Astrocyte (in vitro differentiated cells and primary cell): Measurements from ENCODE around the gene RENBP. TPM values are rescaled to one million over a fixed set of nuclear protein-coding genes. Genes with fewer than 3 reads are reported as not detected.

ENCODE experiments used
- DNase-seq: peaks from one replicate; pipeline ENCODE4 v3.0.0-alpha.2; 2010; ENCODE audit warnings: low read depth
- FAIRE-seq: peaks from 2 replicates; lab custom pipeline; 2011; peaks lifted over from hg19 to GRCh38; lab: Jason Lieb, UNC
- H2AFZ ChIP-seq: 2 replicates; pipeline ENCODE4 v1.6.0; 2012; ENCODE audit warnings: low read depth, low read length, inconsistent platforms
- H3K27ac ChIP-seq: 2 replicates; pipeline ENCODE4 v1.5.1; 2011; ENCODE audit warnings: low read depth, low read length, inconsistent platforms
- H3K27me3 ChIP-seq: 2 replicates; pipeline ENCODE4 v1.6.0; 2011; ENCODE audit warnings: low read length, inconsistent platforms; ENCODE audit not compliant: insufficient read depth
- H3K36me3 ChIP-seq: 2 replicates; pipeline ENCODE4 v1.5.1; 2011; ENCODE audit warnings: low read length, inconsistent platforms; ENCODE audit not compliant: insufficient read depth
- H3K4me1 ChIP-seq: 2 replicates; pipeline ENCODE4 v1.5.1; 2011; ENCODE audit warnings: low read length, inconsistent platforms; ENCODE audit not compliant: insufficient read depth
- H3K4me2 ChIP-seq: 2 replicates; pipeline ENCODE4 v1.6.0; 2012; ENCODE audit warnings: low read length, inconsistent platforms
- H3K4me3 ChIP-seq: 2 replicates; pipeline ENCODE4 v1.5.1; 2011; ENCODE audit warnings: low read depth, mild to moderate bottlenecking, low read length, inconsistent platforms; ENCODE audit not compliant: insufficient read depth
- H3K79me2 ChIP-seq: 2 replicates; pipeline ENCODE4 v1.6.0; 2012; ENCODE audit warnings: mild to moderate bottlenecking, low read length, inconsistent platforms; ENCODE audit not compliant: insufficient read depth
- H3K9ac ChIP-seq: 2 replicates; pipeline ENCODE4 v1.6.0; 2012; ENCODE audit warnings: mild to moderate bottlenecking, low read length, inconsistent platforms
- H3K9me3 ChIP-seq: 2 replicates; pipeline ENCODE4 v1.5.1; 2012; ENCODE audit warnings: low read depth, mild to moderate bottlenecking, low read length, inconsistent platforms; ENCODE audit not compliant: insufficient read depth
- H4K20me1 ChIP-seq: 2 replicates; pipeline ENCODE4 v1.6.0; 2012; ENCODE audit warnings: low read length, inconsistent platforms; ENCODE audit not compliant: insufficient read depth
- H3K27ac Mint-ChIP-seq: one replicate; pipeline ENCODE4 v1.8.0; 2021; ENCODE audit warnings: mild to moderate bottlenecking, mixed read lengths; ENCODE audit not compliant: unreplicated experiment
- H3K27me3 Mint-ChIP-seq: one replicate; pipeline ENCODE4 v1.8.0; 2021; ENCODE audit warnings: low read depth, mixed read lengths; ENCODE audit not compliant: unreplicated experiment
- H3K36me3 Mint-ChIP-seq: one replicate; pipeline ENCODE4 v1.8.0; 2021; ENCODE audit warnings: low read depth, mixed read lengths; ENCODE audit not compliant: unreplicated experiment
- H3K4me1 Mint-ChIP-seq: one replicate; pipeline ENCODE4 v1.8.0; 2021; ENCODE audit warnings: low read depth, mixed read lengths; ENCODE audit not compliant: unreplicated experiment
- H3K4me3 Mint-ChIP-seq: one replicate; pipeline ENCODE4 v1.8.0; 2021; ENCODE audit warnings: mild to moderate bottlenecking, moderate library complexity, mixed read lengths; ENCODE audit not compliant: unreplicated experiment
- H3K9me3 Mint-ChIP-seq: one replicate; pipeline ENCODE4 v1.8.0; 2021; ENCODE audit warnings: mild to moderate bottlenecking, mixed read lengths; ENCODE audit not compliant: unreplicated experiment
- CTCF ChIP-seq: IDR thresholded peaks from 2 replicates; pipeline ENCODE4 v1.5.1; 2011; ENCODE audit warnings: low read depth, mild to moderate bottlenecking, inconsistent platforms, low read length, moderate library complexity; ENCODE audit not compliant: insufficient read depth
- EZH2 ChIP-seq: IDR thresholded peaks from 2 replicates; pipeline ENCODE4 v1.6.1; 2012; ENCODE audit warnings: mild to moderate bottlenecking, low read length, inconsistent platforms; ENCODE audit not compliant: insufficient read depth
- total RNA-seq: library from RNA; stranded (reverse); gene quantifications from 2 replicates; pipeline ENCODE4 v1.2.1, GENCODE V29; 2021

Gene RENBP
- total RNA-seq, 1 donor from 2014 or later: 2.2 TPM

DNA sequence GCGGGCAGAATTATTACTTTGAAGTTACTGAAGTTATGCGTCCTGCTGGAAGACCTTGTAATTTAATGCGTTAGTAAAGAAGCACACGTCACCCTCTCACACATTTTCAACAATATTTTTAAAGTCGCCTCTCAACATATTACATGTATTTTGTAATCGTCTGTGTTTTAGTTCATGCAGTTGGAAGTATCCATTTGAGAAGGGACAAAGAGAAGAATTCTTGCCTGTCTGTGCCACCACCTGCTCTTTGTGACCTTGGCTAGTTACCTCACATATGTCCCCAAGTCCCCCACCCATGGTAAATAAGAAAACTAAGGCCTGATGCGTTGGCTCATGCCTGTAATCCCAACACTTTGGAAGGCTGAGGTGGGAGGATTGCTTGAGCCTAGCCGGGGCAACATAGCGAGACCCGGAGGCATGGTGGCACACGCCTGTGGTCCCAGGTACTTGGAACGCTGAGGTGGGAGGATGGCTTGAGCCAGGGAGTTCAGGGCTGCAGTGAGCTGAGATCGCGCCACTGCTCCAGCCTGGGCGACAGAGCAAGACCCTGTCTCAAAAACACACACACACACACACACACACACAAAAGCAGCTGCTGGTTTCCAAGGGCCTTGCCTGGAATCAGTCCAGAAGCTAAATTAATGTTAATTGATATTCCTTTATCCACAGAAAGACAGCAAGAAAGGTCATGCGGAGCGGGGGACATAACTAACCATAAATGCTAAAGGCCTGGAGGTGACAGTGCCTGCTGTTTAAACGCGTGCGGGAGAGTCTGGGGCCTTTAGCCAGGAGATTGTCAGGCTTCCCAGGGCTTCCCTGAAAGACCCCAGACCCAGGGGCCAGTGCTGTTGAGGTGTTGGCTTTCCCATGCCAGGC lies 28.9 kb upstream of the RENBP start:
- no peaks in the 10 kb centered on the region for H3K9me3 ChIP-seq
- peaks cover 14% of the 10 kb centered on the region for H3K4me1 ChIP-seq
- Mint-ChIP-seq H3K27ac (peak overlapping the region; percentile 92), H3K4me3 (peak overlapping the region; percentile 92), H3K36me3 (no peaks in the 10 kb centered on the region), H3K4me1 (peaks cover 2% of the 10 kb centered on the region), H3K27me3 (no peaks in the 10 kb centered on the region), H3K9me3 (no peaks in the 10 kb centered on the region)
- no peaks in the 10 kb centered on the region for H3K36me3 ChIP-seq
- TF ChIP-seq CTCF (no peak), EZH2 (no peak)
- H4K20me1 ChIP-seq: peaks cover 16% of the 10 kb centered on the region
- H3K27ac ChIP-seq: peak overlapping the region; percentile 100
- peak overlapping the region; percentile 100 for H3K9ac ChIP-seq
- DNase-seq (peak; percentile 8), FAIRE-seq (peak; percentile 94)
- H2AFZ ChIP-seq: peak overlapping the region; percentile 9
- H3K27me3 ChIP-seq: no peaks in the 10 kb centered on the region
- peak overlapping the region; percentile 74 for H3K4me3 ChIP-seq
- H3K4me2 ChIP-seq: peak overlapping the region; percentile 86
- H3K79me2 ChIP-seq: peaks cover 43% of the 10 kb centered on the region

GRCh38 chrX:153972368-153973126 lies 28.1 kb upstream of the RENBP start, which contains the start of gene TMEM187:
Gene TMEM187, plus strand, starts transcription at chrX:153972754. Its CDS starts 9,309 bp downstream, at chrX:153982063.
- peak within 1 kb of the TSS; percentile 99 for H3K4me3 Mint-ChIP-seq
- H3K4me2 ChIP-seq: peak within 1 kb of the TSS; percentile 86
- no peaks in the 10 kb centered on the region for H3K9me3 Mint-ChIP-seq
- H3K4me3 ChIP-seq: peak within 1 kb of the TSS; percentile 96
- H3K36me3 ChIP-seq: no peaks in the 10 kb centered on the region
- H3K27me3 ChIP-seq: no peaks in the 10 kb centered on the region
- H3K9ac ChIP-seq: peak within 1 kb of the TSS; percentile 100
- peak within 1 kb of the TSS; percentile 100 for H3K27ac Mint-ChIP-seq
- DNase-seq: peak; percentile 66
- H3K4me1 ChIP-seq: peaks cover 22% of the 10 kb centered on the region
- peaks cover 24% of the 10 kb centered on the region for H4K20me1 ChIP-seq
- TF ChIP-seq CTCF: no peak
- no peak for TF ChIP-seq EZH2
- peaks cover 9% of the 10 kb centered on the region for H3K4me1 Mint-ChIP-seq
- peaks cover 51% of the 10 kb centered on the region for H3K79me2 ChIP-seq
- peak within 1 kb of the TSS; percentile 75 for H2AFZ ChIP-seq
- H3K27ac ChIP-seq: peak within 1 kb of the TSS; percentile 100
- H3K27me3 Mint-ChIP-seq: no peaks in the 10 kb centered on the region
- H3K36me3 Mint-ChIP-seq: no peaks in the 10 kb centered on the region
- FAIRE-seq: peak; percentile 93
- H3K9me3 ChIP-seq: no peaks in the 10 kb centered on the region
